Stomach (tissue), 4 donors: ENCODE measurements around the gene CEACAM5.

Experiments used
- POLR2A ChIP-seq, 4 donors: fragments of 450-650 bp; IDR thresholded peaks; one replicate each; pipeline ENCODE4 v1.6.1; 2016; ENCODE audit warnings: antibody characterized with exemption in 4 of 4, control low read depth in 2 of 4, mild to moderate bottlenecking in 1 of 4, moderate library complexity in 1 of 4
- TF ChIP-seq, protein P1 (sequence below), 7 experiments: fragments of 450-650 bp in 4 of 7; fragments of 200-600 bp in 3 of 7; sonication (generic) in 3 of 7; IDR thresholded peaks; one replicate each; pipeline ENCODE4 v1.5.1; 2016 to 2019; ENCODE audit warnings: antibody characterized with exemption in 7 of 7, control low read depth in 2 of 7, mild to moderate bottlenecking in 1 of 7

DNA sequence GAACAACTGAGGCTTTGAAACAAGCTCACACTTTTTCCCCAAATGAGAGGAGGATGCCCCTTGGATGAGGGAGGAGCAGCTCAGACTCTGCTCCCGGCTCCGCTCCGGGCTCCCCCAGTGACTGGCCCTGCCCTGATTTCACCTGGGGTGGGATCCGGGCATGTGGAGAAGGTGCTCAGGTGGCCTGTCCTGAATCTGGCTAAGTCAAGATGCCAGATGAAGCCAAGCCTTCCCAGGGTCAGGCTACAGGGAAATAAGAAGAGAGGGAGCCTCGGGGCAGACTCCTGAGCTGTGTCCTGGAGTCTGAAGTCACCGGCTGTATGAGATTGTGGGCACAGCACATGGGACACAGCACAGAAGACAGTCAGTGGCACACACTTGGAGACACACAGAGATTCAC is 10.3 kb downstream of the CEACAM5 start:
- TF ChIP-seq, protein P1, sequence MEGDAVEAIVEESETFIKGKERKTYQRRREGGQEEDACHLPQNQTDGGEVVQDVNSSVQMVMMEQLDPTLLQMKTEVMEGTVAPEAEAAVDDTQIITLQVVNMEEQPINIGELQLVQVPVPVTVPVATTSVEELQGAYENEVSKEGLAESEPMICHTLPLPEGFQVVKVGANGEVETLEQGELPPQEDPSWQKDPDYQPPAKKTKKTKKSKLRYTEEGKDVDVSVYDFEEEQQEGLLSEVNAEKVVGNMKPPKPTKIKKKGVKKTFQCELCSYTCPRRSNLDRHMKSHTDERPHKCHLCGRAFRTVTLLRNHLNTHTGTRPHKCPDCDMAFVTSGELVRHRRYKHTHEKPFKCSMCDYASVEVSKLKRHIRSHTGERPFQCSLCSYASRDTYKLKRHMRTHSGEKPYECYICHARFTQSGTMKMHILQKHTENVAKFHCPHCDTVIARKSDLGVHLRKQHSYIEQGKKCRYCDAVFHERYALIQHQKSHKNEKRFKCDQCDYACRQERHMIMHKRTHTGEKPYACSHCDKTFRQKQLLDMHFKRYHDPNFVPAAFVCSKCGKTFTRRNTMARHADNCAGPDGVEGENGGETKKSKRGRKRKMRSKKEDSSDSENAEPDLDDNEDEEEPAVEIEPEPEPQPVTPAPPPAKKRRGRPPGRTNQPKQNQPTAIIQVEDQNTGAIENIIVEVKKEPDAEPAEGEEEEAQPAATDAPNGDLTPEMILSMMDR (IDR thresholded peaks at IDR 0.05): no peak
- no peak for TF ChIP-seq POLR2A (IDR thresholded peaks at IDR 0.05)
